ENCODE data around the gene DLX1.

DLX1 gene

DNA sequence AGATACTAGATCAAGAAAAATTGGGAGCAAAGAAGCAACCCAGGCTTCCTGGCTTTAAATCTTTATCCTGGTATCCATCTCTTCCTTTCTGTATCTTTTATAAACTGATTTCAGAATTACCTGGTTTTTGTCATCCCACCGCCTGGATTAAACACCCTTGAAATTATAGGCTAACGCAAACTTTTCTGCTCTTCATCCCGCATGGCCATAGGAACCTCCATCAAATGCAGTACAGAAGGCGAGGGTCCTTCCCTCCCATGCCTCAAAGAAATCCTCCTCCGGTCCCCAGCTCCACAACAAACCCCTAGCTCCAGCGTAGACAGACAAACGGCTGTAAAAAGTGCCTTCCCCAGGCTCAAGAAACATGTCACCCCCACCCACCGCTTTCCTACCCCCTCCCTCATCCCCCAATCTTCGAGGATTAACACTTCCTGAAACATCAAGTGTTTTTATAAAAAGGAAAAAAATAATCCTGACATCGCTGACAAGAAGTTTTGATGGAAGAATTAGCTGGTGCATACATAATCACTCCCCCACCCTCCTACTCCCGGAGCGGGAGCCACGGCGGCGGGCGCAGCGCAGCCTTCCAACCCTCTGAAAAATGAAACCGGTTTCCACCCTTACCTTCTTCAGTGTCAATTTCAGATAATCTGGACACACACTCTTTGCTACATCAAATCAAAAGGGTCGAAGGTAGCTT lies 7.6 kb downstream of the DLX1 start:
- H3K4me3 ChIP-seq (ENCODE audit: low read depth, low read length), result no peak overlapping the region
- no peak for DNase-seq (ENCODE audit: low read depth)
- TF ChIP-seq, protein P1, sequence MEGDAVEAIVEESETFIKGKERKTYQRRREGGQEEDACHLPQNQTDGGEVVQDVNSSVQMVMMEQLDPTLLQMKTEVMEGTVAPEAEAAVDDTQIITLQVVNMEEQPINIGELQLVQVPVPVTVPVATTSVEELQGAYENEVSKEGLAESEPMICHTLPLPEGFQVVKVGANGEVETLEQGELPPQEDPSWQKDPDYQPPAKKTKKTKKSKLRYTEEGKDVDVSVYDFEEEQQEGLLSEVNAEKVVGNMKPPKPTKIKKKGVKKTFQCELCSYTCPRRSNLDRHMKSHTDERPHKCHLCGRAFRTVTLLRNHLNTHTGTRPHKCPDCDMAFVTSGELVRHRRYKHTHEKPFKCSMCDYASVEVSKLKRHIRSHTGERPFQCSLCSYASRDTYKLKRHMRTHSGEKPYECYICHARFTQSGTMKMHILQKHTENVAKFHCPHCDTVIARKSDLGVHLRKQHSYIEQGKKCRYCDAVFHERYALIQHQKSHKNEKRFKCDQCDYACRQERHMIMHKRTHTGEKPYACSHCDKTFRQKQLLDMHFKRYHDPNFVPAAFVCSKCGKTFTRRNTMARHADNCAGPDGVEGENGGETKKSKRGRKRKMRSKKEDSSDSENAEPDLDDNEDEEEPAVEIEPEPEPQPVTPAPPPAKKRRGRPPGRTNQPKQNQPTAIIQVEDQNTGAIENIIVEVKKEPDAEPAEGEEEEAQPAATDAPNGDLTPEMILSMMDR (IDR thresholded peaks at IDR 0.05; ENCODE audit: low read depth, low read length, missing control alignments), result no peak

DNA sequence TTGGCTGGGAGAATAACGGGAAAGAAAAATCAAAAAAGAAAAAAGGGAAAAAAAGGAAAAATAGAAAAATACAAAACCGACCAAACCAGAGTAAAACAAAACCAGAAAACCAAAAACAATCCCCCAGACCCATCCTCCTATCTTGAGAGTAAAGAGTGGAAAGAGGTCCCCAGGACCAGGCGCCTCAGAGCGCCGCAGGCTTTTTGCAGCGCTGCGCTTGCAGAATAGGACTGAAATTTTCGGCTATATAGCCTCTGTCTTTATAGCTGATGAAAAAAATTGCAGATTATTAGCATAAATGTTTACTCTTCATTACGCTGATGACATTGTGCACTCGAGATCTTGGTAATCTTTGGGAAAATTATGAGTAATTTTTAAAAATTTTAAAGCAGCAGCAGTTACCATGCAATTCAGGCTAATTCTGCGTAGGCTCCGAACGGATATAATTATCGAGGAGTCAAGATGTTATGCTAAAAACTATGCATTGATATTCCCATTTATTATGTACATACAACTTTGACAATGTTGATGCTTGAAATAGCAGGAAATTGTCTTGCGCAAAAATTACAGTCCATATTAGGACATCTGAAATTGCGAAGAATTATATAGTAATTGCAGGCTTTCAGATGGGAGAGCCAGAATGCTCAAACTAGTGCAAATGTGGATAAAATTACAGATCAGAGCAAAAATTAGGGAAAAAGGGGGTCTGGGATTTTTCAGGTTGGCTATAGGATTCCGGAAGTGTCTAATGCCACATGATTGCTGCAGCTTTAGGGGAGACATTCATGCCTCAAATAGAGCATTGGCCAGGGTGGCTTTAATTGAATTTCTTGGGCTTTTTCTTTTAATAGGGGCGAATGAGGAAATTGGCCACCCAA lies 8.3 kb downstream of the DLX1 start:
- no peak for DNase-seq (ENCODE audit: low read depth)
- no peak overlapping the region for H3K4me3 ChIP-seq (ENCODE audit: low read depth, low read length)
- TF ChIP-seq, protein P1 (IDR thresholded peaks at IDR 0.05; ENCODE audit: low read depth, low read length, missing control alignments), result no peak

DNA sequence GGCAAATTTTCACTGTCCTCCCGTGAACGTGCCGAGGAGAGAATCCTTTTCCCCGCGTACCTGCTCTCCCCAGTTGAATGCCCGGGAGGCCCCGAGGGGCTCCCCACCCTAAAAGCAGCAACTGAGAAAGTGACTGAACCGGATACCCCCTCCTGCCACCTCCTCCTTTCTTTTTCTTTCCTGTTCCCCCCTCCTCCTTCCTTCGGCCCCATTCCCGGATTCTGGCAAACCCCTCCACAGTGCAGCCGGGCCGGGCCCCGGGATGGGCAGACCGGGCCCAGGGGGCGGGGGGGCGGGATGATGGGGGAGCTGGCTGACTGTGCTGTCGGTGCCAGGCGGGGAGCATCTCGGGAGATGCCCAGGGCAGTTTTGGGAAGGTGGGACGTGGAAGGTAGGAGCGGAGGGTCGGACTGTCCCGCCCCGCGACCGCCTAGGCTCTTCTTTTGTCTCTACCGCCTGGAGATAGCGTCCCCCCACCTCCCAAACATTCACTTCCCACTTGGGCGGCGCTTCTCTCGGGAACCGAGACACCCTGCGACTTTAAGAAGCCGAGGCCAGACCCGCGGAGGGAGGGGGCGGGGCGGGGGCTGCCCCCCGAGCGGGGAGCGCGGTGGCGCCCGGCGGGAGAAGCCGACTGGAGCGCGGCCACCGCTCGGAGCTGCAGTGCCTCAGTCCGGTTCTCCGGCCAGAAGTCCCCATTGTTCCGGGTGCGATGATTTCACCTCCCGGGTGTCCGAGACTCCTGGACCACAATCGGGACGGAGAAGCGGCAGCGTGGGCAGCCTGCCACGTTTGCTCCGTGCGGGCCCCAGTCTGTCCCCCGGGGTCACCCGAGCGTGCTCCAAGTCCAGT lies 9.2 kb downstream of the DLX1 start:
- TF ChIP-seq, protein P1 (IDR thresholded peaks at IDR 0.05; ENCODE audit: low read depth, low read length, missing control alignments), result no peak
- H3K4me3 ChIP-seq (ENCODE audit: low read depth, low read length), result peak overlapping the region; percentile 56
- DNase-seq (ENCODE audit: low read depth), result no peak

DNA sequence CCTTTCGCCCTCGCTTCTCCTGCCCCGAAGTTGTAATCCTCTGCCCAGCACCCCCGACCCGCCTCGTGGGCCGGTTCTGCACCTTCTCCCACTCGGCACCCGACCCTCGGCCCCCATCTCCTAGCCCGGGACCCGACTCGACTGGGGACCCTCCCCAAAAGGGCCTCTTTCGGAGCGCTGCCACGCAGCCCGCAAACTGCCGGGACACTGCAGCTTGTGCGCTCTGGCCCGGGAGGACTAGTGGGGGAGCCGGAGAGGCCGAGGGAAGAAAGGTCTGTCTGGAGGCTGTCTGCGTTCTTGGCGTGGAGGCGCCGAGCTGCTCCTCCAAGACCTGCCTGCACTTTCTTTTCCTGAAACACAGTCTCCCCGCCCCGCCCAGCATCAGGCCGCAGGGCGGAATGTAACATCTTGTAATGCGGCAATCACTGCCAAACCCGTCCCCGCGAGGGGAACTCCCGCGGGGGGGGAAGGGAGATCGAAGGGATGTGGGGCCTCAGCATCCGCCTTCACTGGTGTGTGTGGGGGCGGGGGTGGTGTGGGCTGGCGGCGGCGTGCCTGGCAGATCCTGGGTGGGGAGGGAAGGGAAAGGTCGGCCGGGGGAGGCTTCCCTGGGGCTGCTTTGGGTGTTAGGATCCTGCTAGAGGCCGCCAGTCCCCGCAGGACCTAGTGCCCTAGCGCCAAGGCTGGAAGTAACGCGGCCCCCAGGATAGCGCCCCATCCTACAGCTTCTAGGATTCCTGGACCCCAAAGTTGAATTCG lies 10.0 kb downstream of the DLX1 start:
- H3K4me3 ChIP-seq (ENCODE audit: low read depth, low read length), result peak overlapping the region; percentile 56
- no peak for DNase-seq (ENCODE audit: low read depth)
- TF ChIP-seq, protein P1 (IDR thresholded peaks at IDR 0.05; ENCODE audit: low read depth, low read length, missing control alignments), result no peak

DNA sequence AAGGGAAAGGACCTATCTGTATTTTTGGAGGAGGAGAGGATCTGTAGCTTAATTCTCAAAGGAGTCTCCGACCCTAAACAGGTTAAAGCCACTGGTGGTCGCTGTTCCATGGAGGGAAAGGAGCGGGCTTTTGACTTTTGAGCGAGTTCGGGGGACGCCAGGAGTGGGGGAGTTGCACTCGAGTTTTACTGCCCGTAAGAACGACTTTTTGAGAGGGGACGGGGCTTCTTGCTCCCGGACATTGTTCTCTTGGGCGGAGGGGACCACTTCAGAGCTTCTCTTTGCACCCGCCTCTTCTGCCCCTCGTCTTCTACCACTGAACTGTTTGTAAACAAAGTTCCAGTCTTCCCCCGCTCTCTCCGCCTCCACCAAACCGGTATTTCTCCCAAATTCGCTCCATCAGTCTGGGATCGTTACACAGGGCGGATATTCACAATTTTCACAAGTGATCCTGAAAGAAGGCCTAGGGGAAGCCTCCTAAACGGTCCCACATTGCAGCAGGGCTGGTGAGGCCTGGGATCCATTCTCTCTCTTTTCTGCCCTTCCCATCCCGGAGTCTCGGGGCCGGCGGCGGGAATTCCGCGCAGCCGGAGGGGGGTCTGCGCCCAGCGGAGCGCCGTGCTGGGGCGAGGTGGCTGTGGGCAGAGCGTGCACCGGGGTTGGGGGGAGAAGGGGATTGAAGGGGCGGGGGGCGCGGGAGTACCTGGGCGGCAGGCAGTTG lies 10.8 kb downstream of the DLX1 start:
- H3K4me3 ChIP-seq (ENCODE audit: low read depth, low read length), result peak overlapping the region; percentile 56; the same call in 1 of the 2 replicates
- no peak for DNase-seq (ENCODE audit: low read depth)
- TF ChIP-seq, protein P1 (IDR thresholded peaks at IDR 0.05; ENCODE audit: low read depth, low read length, missing control alignments), result peak; percentile 25
